Kidney epithelial cell (primary cell): ENCODE measurements around the gene MASTL. TPM values are rescaled to one million over a fixed set of nuclear protein-coding genes. Genes with fewer than 3 reads are reported as not detected.
A peak's percentile ranks its signal among the peaks of the same experiment; 100 is the strongest.

ENCODE experiments used
- DNase-seq: peaks from one replicate; pipeline ENCODE4 v3.0.0-alpha.2; 2010; ENCODE audit warnings: low read depth
- H3K27me3 ChIP-seq: 2 replicates; pipeline ENCODE4 v1.6.0; 2011; ENCODE audit warnings: low read length; ENCODE audit not compliant: control insufficient read depth, insufficient read depth
- H3K36me3 ChIP-seq: 2 replicates; pipeline ENCODE4 v1.5.1; 2011; ENCODE audit warnings: low read length; ENCODE audit not compliant: control insufficient read depth, insufficient read depth
- H3K4me3 ChIP-seq: 2 replicates; pipeline ENCODE4 v1.5.1; 2011; ENCODE audit warnings: low read depth, mild to moderate bottlenecking, control low read depth, low read length
- total RNA-seq: library from RNA; depleted of rRNA; stranded (reverse); fragments of >200 nt; gene quantifications from 2 replicates; pipeline ENCODE4 v1.2.3, GENCODE V29; 2015
- TF ChIP-seq, protein P1 (sequence below): IDR thresholded peaks from 2 replicates; pipeline ENCODE4 v1.5.1; 2011; ENCODE audit warnings: mild to moderate bottlenecking, moderate library complexity, low read length, control low read depth, inconsistent platforms; ENCODE audit not compliant: insufficient read depth, poor library complexity, severe bottlenecking

MASTL gene
- 9.0 and 11.0 TPM in 2 replicates for total RNA-seq

DNA sequence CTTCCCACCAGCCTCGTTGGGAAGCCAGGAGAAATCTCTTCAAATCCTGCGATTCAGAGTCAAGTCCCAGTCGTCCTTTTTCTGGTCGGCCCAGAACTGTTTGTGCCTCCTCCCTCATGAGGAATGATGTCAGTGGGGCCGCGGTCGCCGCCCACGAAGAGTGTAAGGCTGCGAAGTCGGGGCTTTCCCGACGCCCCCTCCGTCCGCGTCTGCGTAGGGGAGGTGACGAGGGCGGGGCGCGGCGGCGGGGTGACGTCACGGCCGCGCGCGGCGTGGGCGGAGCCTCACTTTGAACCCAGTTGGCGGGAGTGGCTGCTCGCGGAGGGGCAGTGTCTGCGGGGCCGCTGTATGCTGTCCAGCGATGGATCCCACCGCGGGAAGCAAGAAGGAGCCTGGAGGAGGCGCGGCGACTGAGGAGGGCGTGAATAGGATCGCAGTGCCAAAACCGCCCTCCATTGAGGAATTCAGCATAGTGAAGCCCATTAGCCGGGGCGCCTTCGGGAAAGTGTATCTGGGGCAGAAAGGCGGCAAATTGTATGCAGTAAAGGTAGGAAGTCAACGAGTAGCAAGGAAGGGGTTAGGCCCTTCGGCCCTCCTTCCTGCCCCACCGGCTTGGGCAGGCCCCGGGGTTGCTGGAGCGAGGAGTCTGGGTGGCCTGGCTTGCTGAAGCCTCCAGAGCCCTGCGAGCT is at the start of gene MASTL:
Gene MASTL (plus strand): TSS at position 287 of the 689 bp plus-strand sequence. CDS start 75 bp downstream, at position 362.
- H3K27me3 ChIP-seq, result no peaks in the 10 kb centered on the region
- H3K36me3 ChIP-seq, result no peaks in the 10 kb centered on the region
- peak within 1 kb of the TSS; percentile 84 for H3K4me3 ChIP-seq
- TF ChIP-seq, protein P1, sequence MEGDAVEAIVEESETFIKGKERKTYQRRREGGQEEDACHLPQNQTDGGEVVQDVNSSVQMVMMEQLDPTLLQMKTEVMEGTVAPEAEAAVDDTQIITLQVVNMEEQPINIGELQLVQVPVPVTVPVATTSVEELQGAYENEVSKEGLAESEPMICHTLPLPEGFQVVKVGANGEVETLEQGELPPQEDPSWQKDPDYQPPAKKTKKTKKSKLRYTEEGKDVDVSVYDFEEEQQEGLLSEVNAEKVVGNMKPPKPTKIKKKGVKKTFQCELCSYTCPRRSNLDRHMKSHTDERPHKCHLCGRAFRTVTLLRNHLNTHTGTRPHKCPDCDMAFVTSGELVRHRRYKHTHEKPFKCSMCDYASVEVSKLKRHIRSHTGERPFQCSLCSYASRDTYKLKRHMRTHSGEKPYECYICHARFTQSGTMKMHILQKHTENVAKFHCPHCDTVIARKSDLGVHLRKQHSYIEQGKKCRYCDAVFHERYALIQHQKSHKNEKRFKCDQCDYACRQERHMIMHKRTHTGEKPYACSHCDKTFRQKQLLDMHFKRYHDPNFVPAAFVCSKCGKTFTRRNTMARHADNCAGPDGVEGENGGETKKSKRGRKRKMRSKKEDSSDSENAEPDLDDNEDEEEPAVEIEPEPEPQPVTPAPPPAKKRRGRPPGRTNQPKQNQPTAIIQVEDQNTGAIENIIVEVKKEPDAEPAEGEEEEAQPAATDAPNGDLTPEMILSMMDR, result no peak
- peak; percentile 65 for DNase-seq

DNA sequence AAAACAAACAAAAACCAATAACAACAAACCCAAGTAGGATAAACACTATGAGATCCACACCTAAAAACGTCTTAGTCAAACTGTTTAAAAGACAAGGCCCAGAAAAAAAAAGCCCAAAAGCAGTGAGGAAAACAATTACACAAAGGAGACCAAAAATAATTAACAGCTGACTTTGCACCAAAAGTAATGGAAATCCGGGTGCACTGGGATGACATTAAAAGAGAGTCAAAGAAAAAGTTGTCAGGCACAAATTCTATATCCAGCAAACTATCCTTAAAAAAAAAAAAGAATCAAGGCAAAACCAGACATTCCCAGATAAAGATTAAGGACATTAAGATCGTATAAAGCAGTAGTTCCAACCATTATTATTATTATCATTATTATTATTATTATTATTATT is 47.0 kb upstream of the MASTL start:
- no peak for DNase-seq
- Histone ChIP-seq H3K4me3 (no peak overlapping the region), H3K36me3 (no peaks in the 10 kb centered on the region), H3K27me3 (no peaks in the 10 kb centered on the region)
- TF ChIP-seq, protein P1, result no peak

DNA sequence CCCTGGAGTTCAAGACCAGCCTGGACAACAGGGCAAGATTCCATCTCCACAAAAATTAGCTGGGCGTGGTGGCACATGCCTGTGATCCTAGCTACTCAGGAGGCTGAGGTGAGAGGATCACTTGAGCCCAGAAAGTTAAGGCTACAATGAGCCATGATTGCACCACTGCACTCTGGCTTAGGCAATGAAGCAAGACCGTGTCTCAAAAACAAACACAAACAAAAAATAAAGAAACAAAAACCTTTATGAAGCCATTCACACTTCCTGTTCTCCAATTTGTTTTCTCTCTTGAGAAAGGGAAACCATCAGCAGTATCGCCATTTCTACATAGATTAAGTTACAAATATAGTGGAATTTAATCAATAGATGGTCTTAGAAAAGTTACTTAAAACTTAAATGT is 20.8 kb upstream of the MASTL start:
- H3K4me3 ChIP-seq, result no peak overlapping the region
- no peaks in the 10 kb centered on the region for H3K27me3 ChIP-seq
- no peak for DNase-seq
- no peaks in the 10 kb centered on the region for H3K36me3 ChIP-seq
- TF ChIP-seq, protein P1, result no peak

DNA sequence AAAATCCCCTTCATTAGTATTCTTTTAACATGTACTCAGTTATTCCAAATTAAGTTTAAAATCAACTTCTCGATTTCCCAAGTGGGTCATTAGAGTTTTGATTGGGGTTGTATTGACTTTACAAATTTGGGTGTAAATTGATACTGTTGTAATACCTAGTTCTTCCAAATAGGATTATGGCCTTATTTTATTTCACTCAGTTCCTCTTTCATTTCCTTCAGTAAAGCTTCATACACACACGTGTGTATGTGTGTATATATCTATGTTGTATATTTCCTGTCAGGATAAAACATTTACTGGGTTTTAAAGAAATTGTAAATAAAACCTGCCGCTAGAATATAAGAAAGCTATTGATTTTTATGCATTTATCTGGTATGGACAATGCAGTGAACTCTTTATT is 16.9 kb upstream of the MASTL start:
- no peak for DNase-seq
- TF ChIP-seq, protein P1, result no peak
- Histone ChIP-seq H3K4me3 (no peak overlapping the region), H3K27me3 (no peaks in the 10 kb centered on the region), H3K36me3 (no peaks in the 10 kb centered on the region)

DNA sequence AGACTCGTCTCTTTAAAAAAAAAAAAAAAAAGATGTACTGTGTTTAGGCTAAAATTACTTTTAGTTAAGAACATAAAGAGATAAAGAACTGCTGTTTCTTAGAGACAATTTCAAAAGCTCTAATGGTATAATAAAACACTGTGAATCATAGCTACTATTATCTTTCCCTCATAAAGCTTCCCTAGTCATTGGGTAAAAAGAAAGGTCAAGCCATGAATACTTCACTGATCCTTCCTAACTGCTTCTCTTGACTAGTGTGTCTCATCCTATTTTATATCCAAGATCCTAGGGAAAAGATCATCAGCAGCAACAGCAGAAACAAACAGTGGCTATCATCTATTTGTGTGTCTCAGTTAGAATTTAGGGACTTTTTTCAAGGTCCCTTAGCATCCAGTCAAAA is 11.5 kb upstream of the MASTL start:
- TF ChIP-seq, protein P1, result no peak
- no peak for DNase-seq
- Histone ChIP-seq H3K27me3 (no peaks in the 10 kb centered on the region), H3K36me3 (no peaks in the 10 kb centered on the region), H3K4me3 (no peak overlapping the region)

DNA sequence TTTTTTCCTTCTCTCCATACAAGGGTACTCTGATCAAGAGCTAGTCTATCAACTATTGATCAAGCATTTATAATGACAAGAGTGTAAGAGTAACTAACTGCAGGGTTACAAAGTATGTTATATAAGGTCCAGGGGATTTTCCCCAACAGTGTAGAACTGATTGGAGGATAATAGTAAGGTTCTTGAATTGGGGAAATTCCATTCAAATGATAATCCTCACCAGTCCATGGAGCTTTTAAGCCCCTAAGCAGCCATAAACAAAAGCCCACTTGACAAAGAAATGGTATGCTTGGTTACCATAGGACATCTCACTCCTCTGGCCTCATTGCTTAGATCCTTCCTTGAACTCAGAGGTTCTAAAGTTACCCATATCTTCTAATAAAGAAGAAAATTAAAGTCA is 9.2 kb upstream of the MASTL start:
- Histone ChIP-seq H3K27me3 (no peaks in the 10 kb centered on the region), H3K4me3 (no peak overlapping the region), H3K36me3 (no peaks in the 10 kb centered on the region)
- DNase-seq, result no peak
- TF ChIP-seq, protein P1, result no peak
